Hippocampal formation (tissue), 2 donors: ENCODE results near the gene LRP1.
A peak's percentile ranks its signal among the peaks of the same experiment; 100 is the strongest.

Experiments
- DNase-seq, 2 donors: peaks; one replicate each; lab custom pipeline; 2025; lab: John Stamatoyannopoulos, UW

LRP1 gene

DNA sequence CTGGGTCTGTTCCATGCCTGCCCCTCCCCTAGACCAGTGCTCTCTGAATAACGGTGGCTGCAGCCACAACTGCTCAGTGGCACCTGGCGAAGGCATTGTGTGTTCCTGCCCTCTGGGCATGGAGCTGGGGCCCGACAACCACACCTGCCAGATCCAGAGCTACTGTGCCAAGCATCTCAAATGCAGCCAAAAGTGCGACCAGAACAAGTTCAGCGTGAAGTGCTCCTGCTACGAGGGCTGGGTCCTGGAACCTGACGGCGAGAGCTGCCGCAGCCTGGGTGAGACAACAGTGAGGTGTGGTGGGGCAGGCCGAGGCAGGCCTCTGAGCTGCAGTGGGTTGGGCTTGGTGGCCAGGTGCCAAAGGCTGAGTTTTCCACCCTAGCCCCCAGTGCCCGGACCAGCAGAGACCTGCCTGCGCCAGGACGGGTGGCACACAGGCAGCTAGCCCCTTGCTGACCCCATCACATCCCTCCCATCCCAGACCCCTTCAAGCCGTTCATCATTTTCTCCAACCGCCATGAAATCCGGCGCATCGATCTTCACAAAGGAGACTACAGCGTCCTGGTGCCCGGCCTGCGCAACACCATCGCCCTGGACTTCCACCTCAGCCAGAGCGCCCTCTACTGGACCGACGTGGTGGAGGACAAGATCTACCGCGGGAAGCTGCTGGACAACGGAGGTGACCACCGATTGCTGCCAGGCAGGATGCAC is 47.3 kb downstream of the LRP1 start:
- DNase-seq, result peak; percentile 53 to 65

DNA sequence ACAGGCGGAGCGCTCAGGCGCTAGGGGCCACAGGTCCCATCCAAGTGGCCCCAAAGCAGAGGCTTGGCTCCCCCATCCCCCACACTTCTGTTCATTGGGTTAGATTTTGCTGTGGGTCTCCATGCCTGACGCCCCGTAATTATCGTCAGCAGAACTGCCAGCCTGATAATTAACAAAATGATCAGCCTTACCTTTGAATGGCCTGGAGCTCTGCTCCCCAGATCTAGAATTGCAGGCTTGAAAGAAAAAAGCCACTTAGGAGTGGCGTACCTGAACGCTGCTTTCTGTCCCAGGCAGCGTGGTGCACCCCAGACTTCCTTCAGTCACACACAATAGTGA is 47.8 kb downstream of the LRP1 start:
- DNase-seq, result no peak

DNA sequence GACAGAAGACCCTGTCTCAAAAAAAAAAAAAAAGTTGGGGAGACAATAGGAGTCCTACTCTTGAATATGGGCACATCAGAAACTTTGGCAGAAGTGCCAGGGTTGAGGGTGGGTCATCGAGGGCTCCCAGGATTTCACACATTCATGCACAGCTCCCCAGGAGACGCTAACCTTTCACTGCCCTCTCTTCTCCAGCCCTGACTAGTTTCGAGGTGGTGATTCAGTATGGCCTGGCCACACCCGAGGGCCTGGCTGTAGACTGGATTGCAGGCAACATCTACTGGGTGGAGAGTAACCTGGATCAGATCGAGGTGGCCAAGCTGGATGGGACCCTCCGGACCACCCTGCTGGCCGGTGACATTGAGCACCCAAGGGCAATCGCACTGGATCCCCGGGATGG is 48.6 kb downstream of the LRP1 start:
- no peak for DNase-seq

DNA sequence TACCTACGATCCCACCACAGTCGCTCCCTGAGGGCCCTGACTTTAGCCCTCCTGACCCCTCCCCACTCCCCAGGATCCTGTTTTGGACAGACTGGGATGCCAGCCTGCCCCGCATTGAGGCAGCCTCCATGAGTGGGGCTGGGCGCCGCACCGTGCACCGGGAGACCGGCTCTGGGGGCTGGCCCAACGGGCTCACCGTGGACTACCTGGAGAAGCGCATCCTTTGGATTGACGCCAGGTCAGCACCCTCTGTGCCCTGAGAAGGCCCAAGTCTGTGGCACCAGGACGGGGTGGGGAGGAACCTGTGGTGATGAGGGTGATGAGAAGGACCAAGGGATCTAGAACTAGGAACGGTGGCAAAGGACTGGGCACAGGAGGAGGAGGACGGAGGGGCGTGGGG is 49.1 kb downstream of the LRP1 start:
- DNase-seq, result no peak

DNA sequence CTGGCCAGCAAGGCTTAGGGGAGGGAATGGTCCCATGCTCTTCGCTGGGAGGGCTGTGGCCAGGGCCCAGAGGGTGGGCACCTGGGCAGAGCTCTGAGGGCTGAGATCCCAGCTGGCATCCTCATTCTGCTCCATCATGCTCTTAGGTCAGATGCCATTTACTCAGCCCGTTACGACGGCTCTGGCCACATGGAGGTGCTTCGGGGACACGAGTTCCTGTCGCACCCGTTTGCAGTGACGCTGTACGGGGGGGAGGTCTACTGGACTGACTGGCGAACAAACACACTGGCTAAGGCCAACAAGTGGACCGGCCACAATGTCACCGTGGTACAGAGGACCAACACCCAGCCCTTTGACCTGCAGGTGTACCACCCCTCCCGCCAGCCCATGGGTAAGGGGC is 49.9 kb downstream of the LRP1 start:
- no peak for DNase-seq

DNA sequence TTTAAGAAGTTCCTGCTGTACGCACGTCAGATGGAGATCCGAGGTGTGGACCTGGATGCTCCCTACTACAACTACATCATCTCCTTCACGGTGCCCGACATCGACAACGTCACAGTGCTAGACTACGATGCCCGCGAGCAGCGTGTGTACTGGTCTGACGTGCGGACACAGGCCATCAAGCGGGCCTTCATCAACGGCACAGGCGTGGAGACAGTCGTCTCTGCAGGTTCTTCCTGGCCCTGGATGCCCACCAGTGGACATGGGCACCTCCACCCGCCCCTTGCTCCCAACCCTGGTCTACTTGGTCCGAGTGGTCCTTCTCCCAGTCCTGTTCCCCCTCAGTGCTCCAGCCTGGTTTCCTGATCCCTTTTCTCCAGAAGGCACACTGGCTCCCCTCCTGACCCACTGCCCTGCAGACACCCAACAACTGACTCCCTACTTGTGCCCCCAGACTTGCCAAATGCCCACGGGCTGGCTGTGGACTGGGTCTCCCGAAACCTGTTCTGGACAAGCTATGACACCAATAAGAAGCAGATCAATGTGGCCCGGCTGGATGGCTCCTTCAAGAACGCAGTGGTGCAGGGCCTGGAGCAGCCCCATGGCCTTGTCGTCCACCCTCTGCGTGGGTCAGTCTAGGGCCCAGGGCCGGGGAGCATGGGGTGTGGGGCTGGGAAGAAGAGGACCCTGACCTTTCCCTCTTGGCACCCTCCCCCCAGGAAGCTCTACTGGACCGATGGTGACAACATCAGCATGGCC is 51.2 kb downstream of the LRP1 start:
- no peak for DNase-seq

DNA sequence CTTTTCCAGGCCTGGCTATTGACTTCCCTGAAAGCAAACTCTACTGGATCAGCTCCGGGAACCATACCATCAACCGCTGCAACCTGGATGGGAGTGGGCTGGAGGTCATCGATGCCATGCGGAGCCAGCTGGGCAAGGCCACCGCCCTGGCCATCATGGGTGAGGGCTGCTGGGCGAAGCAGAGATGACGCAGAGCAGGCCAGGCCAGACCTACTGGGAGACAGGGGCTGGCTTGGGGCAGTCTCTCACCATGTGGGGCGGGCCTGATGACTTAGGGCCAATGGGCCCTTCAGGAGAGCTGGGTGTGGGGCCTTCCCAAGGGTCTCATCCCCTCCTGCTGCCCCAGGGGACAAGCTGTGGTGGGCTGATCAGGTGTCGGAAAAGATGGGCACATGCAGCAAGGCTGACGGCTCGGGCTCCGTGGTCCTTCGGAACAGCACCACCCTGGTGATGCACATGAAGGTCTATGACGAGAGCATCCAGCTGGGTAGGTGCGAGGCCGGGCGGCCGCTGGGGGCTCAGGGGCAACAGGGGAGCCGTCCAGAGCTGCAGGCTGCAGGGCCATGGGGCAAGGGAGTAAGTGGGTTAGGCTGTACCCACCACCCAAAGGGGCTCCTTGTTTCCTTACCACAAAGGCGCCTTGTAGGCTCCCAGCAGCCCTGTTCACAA is 52.2 kb downstream of the LRP1 start:
- no peak for DNase-seq

DNA sequence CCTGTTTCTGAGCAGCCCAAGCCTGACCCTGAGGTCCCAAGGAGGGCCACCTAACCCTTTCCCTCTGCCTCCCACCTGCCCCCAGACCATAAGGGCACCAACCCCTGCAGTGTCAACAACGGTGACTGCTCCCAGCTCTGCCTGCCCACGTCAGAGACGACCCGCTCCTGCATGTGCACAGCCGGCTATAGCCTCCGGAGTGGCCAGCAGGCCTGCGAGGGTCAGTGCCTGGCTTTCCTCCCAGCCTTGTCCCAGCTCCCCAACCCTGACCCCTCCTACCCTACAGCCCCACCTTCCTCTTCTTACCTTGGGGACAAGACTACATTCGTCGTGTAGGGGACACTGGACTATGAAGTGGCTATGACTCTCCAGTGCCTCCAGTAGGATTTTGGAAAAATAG is 52.8 kb downstream of the LRP1 start:
- no peak for DNase-seq

DNA sequence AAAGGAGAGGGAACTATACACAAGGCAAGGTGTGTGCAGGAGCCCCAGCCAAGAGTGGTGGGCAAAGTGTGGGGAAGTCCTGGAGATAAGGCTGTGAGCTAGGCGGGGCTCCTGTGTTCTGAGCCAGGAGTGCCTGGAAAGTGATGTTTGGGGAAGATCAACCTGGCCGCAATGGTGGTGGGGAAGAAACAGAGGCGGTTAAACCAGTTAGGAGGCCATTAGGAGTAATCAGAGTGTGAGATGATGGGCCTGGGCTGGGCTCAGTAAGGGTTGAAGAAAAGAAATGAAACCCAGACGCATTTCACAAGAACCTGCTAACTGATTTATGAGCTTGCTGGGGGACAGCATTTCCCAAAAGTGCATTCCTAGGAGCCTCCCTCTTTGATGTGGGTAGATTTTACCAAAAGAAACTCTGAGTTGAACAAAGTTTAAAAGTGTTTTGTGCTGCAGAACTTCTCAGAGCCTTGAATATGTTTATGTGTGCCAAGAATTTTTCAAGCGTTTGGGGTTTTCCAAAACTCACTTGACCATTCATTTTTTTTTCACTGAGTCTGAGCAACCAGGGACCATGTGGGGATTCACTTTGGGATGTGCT is 53.4 kb downstream of the LRP1 start:
- DNase-seq, result no peak

DNA sequence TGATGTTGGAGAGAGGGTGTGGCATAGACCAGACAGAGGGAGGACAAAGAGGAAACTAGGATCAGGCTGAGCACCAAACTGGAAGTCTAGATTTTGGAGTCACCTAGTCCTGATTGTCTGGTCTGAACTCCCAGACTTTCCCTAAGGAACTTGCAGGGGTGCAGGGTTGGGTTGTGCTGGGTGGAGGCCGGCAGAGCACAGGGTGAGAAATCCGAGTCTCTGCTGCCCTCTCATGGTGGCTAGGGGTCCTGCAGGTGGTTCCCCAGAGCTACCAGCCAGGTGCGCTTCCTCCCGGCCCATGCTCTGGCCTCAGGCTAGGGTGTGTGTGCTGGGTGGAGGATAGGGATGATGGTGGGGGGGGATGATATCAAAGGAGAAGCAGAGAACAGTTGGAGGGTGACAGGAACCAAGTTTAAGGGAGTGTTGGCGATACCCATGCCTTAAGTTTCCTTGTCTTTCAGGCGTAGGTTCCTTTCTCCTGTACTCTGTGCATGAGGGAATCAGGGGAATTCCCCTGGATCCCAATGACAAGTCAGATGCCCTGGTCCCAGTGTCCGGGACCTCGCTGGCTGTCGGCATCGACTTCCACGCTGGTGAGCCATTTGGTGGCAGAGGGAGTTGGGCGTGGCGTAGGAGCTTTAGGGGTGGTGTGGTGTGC is 54.8 kb downstream of the LRP1 start:
- DNase-seq, result peak in 1 of 2 donors; percentile 35

DNA sequence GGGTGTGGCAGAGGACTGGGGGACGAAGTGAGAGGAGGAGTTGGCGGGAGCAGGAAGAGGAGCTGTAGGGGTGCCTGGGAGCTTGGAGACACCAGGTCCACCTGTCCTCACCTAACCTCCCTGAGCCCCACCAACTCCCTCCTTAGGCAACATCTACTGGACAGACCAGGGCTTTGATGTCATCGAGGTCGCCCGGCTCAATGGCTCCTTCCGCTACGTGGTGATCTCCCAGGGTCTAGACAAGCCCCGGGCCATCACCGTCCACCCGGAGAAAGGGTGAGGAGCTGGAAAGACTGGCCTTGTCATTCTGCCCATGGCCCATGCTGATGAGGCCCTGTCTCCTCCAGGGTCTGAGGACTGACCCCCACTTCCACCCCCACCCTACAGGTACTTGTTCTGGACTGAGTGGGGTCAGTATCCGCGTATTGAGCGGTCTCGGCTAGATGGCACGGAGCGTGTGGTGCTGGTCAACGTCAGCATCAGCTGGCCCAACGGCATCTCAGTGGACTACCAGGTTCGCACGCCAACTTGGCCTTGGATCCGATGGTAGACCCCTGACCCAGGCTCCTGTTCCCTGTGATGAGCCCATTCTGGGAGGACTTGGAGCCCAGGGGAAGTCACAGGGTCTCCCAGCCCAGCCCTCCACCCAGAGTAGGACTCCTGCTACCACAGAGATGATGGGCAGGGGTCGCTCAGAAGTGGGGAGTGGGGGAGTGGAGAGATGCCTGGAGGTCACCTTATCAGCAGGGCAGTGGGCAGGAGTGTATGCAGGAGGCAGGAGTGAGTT is 55.8 kb downstream of the LRP1 start:
- no peak for DNase-seq

DNA sequence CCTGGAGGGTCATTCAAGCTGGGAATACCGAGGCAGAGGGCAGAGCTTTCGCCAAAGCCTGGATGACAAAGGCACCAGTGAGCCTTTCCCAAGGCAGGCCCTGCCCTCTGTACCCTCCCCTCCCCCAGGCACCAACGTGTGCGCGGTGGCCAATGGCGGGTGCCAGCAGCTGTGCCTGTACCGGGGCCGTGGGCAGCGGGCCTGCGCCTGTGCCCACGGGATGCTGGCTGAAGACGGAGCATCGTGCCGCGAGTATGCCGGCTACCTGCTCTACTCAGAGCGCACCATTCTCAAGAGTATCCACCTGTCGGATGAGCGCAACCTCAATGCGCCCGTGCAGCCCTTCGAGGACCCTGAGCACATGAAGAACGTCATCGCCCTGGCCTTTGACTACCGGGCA is 57.1 kb downstream of the LRP1 start:
- no peak for DNase-seq

DNA sequence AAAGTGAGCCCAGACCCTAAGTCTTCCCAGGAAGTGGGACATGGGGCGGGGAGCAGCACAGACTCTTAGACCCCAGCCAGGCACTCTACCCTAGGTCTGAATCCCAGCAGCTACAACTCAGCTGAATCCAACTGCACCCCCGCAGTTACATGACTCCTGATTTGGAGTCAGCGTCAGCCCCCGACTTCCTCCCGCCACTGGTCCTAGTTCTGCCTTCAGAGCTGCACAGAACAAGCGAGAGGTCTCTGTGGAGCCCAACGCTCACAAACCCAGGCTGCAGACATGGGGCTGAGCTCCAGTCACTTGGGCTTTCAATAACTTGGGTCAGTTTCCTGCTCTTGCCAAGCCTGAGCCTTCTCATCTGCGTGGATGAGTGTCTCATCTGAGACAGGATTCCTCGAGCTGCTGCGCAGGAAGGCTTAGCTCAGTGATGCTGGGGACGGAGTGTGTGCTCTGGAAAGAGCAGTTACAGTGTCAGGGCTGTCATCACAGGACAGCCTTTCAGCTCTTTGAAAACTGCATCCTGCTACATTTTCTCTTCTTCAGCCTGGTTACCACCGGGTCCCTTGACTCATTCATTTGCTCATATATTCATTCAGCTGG is 57.7 kb downstream of the LRP1 start:
- DNase-seq, result no peak

DNA sequence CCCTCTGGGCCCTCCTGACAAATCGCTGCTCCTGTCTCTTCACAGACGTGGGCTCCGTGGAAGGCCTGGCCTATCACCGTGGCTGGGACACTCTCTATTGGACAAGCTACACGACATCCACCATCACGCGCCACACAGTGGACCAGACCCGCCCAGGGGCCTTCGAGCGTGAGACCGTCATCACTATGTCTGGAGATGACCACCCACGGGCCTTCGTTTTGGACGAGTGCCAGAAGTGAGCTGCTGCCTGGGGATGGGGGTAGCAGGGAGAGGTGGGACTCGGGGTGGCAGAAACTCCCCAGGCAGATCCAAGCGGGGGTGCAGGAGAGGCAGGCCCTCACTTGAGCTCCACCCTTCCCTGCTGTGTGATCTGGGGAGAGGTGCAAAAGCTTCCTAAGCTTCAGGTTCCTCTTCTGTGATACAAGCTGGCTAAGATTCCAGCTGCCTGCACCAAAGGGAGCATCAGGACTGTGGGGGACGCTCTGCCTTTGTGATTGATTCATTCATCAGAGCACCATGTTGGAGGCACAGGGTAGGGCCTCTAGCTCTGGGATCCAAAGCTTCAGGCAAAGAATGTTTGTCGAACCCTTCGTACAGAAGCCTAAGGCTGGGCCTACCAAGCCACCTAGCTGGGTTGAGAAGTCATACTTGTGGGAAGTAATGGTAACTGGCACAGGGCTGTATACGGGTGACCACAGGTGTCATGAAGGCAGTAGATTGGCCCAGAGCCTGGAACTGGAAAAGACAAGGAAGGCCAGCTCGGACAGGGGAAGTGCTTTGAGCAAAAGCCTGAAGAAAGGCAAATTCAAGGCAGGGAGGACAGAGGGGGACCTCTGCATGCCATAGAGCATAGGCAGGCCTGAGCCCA is 59.2 kb downstream of the LRP1 start:
- no peak for DNase-seq

DNA sequence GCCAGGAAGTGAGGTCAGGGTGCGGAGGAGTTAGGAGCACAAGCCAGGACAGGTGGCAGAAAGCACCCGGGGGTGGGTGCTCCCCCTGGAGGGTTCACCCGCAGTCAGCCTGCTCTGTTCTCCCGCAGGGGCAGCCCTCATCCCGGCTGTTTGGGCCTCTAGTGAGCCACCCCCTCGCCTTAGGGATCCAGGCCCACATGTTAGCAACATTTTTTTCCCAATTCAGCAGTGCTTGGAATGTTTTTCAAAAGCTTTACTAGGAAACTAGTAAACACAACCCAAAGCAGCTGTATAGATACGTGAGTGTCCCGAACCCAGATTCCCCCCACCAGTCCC is 59.8 kb downstream of the LRP1 start:
- no peak for DNase-seq

DNA sequence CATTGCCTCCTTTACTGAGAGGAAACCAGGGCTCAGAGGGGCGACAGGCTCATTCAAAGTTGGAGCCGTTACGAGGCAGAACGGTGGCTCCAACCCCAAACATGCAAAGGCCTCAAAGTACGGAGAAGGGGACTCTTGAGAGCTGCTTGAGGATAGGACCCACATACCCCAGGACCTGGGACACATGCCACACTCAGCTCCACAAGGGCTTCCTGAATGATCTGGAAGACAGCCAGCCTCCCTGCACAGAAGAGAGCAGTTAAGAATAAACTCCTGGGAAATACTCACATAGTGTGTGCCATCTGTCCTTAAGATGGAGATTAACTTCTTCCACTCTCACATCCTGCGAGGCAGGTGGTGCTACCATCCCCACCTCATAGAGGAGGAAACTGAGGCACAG is 61.8 kb downstream of the LRP1 start:
- peak in 1 of 2 donors; percentile 11 for DNase-seq

DNA sequence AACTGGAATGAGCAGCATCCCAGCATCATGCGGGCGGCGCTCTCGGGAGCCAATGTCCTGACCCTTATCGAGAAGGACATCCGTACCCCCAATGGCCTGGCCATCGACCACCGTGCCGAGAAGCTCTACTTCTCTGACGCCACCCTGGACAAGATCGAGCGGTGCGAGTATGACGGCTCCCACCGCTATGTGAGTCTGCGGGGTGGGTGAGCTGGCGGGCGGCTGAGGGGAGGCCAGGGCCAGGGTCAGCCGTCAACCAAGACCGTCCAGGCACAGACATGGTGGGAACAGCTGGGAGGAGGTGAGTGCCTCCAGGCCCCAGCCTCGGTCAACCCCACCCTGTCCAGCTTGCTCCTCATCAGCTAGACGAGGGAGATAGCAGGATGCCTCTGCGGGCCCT is 62.5 kb downstream of the LRP1 start:
- no peak for DNase-seq

DNA sequence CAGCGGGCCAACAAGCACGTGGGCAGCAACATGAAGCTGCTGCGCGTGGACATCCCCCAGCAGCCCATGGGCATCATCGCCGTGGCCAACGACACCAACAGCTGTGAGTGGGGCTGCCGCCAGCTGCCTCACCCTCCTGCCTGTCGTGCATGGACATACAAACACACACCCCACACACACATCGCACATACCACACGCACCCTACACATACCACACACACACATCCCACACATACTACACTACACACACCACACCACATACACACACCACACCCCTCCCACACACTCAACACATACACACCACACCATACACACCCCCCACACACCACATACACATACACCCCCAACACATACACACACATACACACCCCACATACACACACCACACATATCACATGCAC is 63.1 kb downstream of the LRP1 start:
- DNase-seq, result no peak

DNA sequence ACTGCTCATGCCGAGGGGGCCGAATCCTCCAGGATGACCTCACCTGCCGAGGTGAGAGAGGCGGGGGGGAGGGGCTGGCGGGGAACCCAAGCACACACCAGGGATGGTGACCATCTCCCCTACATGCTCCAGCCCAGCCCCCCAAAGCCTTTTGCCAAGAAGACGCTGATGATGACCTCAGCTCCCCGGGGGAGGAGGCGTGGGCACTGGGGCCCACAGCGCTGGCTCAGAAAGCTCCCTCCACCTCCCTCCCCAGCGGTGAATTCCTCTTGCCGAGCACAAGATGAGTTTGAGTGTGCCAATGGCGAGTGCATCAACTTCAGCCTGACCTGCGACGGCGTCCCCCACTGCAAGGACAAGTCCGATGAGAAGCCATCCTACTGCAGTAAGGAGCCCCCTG is 64.6 kb downstream of the LRP1 start:
- no peak for DNase-seq

DNA sequence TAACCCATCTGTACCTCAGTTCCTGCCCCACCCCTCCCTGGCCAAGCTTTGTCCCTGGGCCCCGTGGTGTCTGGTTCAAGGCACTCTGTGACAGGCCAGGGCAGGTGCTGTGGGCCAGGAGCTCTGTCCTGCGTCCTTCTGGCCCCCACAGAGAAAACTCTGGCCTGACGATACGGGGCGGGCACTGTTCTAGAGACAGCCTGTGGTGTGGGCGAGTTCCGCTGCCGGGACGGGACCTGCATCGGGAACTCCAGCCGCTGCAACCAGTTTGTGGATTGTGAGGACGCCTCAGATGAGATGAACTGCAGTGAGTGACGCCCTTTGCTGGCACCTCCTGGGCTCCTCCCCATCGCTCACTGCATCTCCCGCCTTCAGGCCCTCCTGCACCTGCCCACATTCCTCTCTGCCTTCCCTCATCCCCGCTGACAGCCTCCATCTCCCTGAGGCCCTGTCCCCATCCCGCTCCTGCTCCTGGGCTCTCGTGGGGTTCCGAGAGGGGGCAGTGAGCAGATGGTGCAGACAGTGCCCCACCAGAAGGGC is 65.5 kb downstream of the LRP1 start:
- DNase-seq, result no peak
